A549 treated with ZK216348 at 1 μM for 4 hours (cell line): ENCODE measurements around the gene SPIRE2. TPM values are rescaled to one million over a fixed set of nuclear protein-coding genes. Genes with fewer than 3 reads are reported as not detected.

Experiments used
- total RNA-seq: library from RNA; stranded (reverse); fragments of 200-300 nt; extraction: Qiagen RNA extraction; gene quantifications from 5 replicates; pipeline ENCODE4 v1.2.3, GENCODE V29; 2022; ENCODE audit warnings: low read depth

Gene SPIRE2, protein sequence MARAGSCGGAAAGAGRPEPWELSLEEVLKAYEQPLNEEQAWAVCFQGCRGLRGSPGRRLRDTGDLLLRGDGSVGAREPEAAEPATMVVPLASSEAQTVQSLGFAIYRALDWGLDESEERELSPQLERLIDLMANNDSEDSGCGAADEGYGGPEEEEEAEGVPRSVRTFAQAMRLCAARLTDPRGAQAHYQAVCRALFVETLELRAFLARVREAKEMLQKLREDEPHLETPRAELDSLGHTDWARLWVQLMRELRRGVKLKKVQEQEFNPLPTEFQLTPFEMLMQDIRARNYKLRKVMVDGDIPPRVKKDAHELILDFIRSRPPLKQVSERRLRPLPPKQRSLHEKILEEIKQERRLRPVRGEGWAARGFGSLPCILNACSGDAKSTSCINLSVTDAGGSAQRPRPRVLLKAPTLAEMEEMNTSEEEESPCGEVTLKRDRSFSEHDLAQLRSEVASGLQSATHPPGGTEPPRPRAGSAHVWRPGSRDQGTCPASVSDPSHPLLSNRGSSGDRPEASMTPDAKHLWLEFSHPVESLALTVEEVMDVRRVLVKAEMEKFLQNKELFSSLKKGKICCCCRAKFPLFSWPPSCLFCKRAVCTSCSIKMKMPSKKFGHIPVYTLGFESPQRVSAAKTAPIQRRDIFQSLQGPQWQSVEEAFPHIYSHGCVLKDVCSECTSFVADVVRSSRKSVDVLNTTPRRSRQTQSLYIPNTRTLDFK
- 5.1 to 10.1 TPM (median 8.1 TPM) in 5 replicates for total RNA-seq

DNA sequence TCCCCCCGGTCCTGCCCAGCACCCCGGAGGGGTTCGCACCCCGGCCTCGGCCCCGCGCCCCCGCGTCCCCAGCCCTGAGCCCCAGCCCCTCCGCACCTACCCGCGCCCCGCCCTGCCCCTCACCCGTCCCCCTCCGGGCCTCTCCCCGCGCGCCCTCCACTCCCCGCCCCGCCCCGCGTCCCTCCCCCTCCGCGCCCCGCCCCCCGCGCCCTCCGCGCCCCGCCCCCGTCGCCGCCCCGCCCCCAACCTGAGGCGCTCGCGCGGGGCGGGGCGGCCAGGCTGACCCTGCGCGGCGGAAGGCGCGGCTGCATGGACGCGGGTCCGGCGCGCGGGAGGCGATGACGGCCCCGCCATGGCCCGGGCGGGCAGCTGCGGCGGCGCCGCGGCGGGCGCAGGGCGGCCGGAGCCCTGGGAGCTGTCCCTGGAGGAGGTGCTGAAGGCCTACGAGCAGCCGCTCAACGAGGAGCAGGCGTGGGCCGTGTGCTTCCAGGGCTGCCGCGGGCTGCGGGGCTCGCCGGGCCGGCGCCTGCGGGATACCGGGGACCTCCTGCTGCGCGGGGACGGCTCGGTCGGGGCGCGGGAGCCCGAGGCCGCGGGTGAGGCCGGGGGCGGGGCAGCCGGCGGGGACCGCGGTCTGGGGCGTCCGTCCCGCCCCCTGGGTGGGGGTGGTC, at the start of gene SPIRE2:
TSS of gene SPIRE2 (plus strand) at position 277 of the 671 bp plus-strand sequence. CDS start at position 353, 76 bp downstream.

DNA sequence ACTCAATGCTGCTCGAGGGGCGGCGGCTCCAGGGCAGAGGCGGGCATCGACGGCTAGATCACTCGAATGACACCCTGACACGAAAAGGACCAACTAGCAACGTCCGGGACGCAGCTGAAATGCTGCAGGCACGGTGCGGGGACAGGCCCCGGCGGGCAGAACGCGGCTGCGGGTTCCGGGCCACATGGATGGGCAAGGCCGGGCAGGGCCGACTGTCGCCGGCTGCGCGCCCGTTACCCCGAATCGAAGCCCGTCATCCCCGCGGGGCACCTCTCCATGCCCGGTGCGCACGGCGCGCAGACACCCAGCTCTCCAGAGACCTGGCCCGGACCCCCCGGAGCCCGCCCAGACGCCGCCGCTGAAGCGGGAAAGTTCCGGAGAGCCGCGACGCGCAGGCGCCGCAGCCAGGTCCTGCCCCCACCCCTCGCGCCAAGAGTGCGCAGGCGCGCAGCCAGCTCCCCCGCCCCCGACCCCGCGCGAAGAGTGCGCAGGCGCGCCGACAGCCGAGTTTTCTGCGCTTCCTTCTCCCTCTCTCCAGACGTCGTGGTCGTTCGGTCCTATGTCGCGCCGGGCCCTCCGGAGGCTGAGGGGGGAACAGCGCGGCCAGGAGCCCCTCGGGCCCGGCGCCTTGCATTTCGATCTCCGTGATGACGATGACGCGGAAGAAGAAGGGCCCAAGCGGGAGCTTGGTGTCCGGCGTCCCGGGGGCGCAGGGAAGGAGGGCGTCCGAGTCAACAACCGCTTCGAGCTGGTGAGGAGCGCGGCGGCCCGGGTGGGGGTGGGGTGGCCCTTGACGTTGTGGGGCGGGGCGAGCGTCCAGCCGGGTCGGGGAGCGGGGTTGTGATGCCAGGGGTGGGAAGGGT, 45.1 kb downstream of the SPIRE2 start, which contains the start of gene TCF25:
TSS of gene TCF25 (plus strand) at position 484 of the 863 bp plus-strand sequence. CDS start at position 560, 76 bp downstream.

DNA sequence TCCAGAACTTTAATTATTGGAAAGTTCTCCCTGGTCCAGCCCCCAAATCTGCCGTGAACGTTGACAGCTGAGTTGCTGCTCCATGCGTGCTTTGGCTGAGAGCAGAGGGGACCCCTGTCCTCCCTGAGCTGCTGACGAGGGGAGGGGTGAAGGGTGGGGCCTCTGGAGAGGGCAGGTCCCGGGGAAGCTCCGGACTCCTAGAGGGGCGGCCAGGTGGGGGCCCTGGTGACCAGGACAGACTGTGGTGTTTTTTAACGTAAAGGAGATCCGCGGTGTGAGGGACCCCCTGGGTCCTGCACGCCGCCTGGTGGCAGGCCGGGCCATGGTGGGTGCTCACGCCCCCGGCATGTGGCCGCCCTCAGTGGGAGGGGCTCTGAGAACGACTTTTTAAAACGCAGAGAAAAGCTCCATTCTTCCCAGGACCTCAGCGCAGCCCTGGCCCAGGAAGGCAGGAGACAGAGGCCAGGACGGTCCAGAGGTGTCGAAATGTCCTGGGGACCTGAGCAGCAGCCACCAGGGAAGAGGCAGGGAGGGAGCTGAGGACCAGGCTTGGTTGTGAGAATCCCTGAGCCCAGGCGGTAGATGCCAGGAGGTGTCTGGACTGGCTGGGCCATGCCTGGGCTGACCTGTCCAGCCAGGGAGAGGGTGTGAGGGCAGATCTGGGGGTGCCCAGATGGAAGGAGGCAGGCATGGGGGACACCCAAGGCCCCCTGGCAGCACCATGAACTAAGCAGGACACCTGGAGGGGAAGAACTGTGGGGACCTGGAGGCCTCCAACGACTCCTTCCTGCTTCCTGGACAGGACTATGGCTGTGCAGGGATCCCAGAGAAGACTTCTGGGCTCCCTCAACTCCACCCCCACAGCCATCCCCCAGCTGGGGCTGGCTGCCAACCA, 90.4 kb downstream of the SPIRE2 start, which contains the start of gene MC1R:
TSS of gene MC1R (plus strand) at position 410 of the 895 bp plus-strand sequence. CDS start at position 807, 397 bp downstream.

Other genes with a start within 250 kb of the SPIRE2 start
- 0.53 to 1.2 TPM (median 1.1 TPM) in 5 replicates for gene DPEP1, start 214.8 kb upstream of the SPIRE2 start, total RNA-seq
- gene CHMP1A, start 170.8 kb upstream of the SPIRE2 start, total RNA-seq, result 69.7 to 101 TPM (median 95.5 TPM) in 5 replicates
- gene SPATA33, start 170.6 kb upstream of the SPIRE2 start, total RNA-seq, result 12.3 to 17.6 TPM (median 15.9 TPM) in 5 replicates
- 36.7 to 66.1 TPM (median 44.0 TPM) in 5 replicates for gene CDK10, start 141.8 kb upstream of the SPIRE2 start, total RNA-seq
- gene SPATA2L, start 126.8 kb upstream of the SPIRE2 start, total RNA-seq, result 6.7 to 15.9 TPM (median 12.0 TPM) in 5 replicates
- 2.4 to 6.2 TPM (median 4.6 TPM) in 5 replicates for gene VPS9D1, start 107.6 kb upstream of the SPIRE2 start, total RNA-seq
- 14.1 to 20.7 TPM (median 18.4 TPM) in 5 replicates for gene ZNF276, start 106.9 kb upstream of the SPIRE2 start, total RNA-seq
- gene FANCA, start 11.8 kb upstream of the SPIRE2 start, total RNA-seq, result 25.6 to 42.4 TPM (median 35.3 TPM) in 5 replicates
- gene TCF25, start 45.1 kb downstream of the SPIRE2 start, total RNA-seq, result 62.2 to 83.9 TPM (median 79.4 TPM) in 5 replicates
- 4.5 to 7.3 TPM (median 7.1 TPM) in 5 replicates for gene MC1R, start 90.4 kb downstream of the SPIRE2 start, total RNA-seq
- 154 to 288 TPM (median 254 TPM) in 5 replicates for gene TUBB3, start 94.9 kb downstream of the SPIRE2 start, total RNA-seq
- gene DEF8, start 120.3 kb downstream of the SPIRE2 start, total RNA-seq, result 69.6 to 120 TPM (median 112 TPM) in 5 replicates
- gene DBNDD1, start 191.0 kb downstream of the SPIRE2 start, total RNA-seq, result 38.4 to 67.1 TPM (median 61.3 TPM) in 5 replicates
- not detected in 5 replicates for gene PRDM7, start 248.9 kb downstream of the SPIRE2 start, total RNA-seq